ENCODE data around the gene MFSD8. TPM values are rescaled to one million over a fixed set of nuclear protein-coding genes. Genes with fewer than 3 reads are reported as not detected.

Gene MFSD8
- total and polyA plus RNA-seq, 2 of the 8 experiments (the other 6 are each of a cell fraction or from before 2014, with no cell fraction given) = 9.2 to 15.8 TPM

DNA sequence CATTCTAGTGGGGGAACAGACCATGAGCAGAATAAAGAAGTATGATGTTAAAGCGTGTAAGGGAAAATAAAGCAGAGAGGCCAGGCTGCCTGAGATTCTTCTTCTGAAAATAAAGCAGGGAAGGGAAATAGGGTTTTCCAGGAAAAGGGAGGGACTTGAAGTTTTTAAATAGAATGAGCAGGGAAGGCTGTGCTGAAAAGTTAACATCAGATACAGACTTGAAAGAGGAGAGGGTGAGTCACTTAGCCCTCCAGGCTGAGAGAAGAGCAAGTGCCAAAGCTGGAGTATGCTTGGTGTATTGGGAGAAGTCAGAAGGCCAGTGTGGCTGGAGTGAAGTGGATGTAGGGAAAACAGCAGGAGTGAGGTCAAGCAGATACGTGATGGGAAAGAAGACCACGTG lies 94.3 kb downstream of the MFSD8 start (continued):
- TF ChIP-seq, protein P1, sequence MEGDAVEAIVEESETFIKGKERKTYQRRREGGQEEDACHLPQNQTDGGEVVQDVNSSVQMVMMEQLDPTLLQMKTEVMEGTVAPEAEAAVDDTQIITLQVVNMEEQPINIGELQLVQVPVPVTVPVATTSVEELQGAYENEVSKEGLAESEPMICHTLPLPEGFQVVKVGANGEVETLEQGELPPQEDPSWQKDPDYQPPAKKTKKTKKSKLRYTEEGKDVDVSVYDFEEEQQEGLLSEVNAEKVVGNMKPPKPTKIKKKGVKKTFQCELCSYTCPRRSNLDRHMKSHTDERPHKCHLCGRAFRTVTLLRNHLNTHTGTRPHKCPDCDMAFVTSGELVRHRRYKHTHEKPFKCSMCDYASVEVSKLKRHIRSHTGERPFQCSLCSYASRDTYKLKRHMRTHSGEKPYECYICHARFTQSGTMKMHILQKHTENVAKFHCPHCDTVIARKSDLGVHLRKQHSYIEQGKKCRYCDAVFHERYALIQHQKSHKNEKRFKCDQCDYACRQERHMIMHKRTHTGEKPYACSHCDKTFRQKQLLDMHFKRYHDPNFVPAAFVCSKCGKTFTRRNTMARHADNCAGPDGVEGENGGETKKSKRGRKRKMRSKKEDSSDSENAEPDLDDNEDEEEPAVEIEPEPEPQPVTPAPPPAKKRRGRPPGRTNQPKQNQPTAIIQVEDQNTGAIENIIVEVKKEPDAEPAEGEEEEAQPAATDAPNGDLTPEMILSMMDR (IDR thresholded peaks at IDR 0.05; ENCODE audit: control extremely low read depth in 1 of 3, insufficient read depth in 1 of 3, low read depth in 1 of 3, low read length in 3 of 3) = no peak
- TF ChIP-seq TCF12 (IDR thresholded peaks at IDR 0.05; ENCODE audit: low read depth, low read length) (no peak), RBBP5 (IDR thresholded peaks at IDR 0.05; ENCODE audit: borderline replicate concordance, low read depth, low read length) (no peak), CBX5 (IDR thresholded peaks at IDR 0.05; ENCODE audit: low read depth, low read length) (no peak), FOSL1 (IDR thresholded peaks at IDR 0.05; ENCODE audit: insufficient read depth, low read depth, low read length) (no peak), SP4 (IDR thresholded peaks at IDR 0.05; ENCODE audit: low read length) (no peak), PHF8 (conservative IDR thresholded peaks at IDR 0.05; ENCODE audit: low read depth, low read length) (no peak), CHD1 (IDR thresholded peaks at IDR 0.05; ENCODE audit: low read depth, low read length) (no peak)
- TF ChIP-seq, protein P2, sequence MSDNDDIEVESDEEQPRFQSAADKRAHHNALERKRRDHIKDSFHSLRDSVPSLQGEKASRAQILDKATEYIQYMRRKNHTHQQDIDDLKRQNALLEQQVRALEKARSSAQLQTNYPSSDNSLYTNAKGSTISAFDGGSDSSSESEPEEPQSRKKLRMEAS (IDR thresholded peaks at IDR 0.05) = no peak

All from H1 (cell line).